Measurements from ENCODE around the gene DMTF1. TPM values are rescaled to one million over a fixed set of nuclear protein-coding genes. Genes with fewer than 3 reads are reported as not detected.

The DMTF1 gene
- total RNA-seq, 2 donors from 2014 or later, result 75.5 to 122 TPM

GRCh38 chr7:87187120-87187519 lies 34.9 kb downstream of the DMTF1 start:
- no peak for TF ChIP-seq CTCF (IDR thresholded peaks at IDR 0.05)
- TF ChIP-seq POLR2A (IDR thresholded peaks at IDR 0.05), result no peak
- DNase-seq, result no peak
- 98 to 100% methylated on average over 2 of the region's 2 CpGs for WGBS, 2 donors

GRCh38 chr7:87188930-87189329 lies 36.7 kb downstream of the DMTF1 start:
- Histone ChIP-seq H3K9me3 (no peaks in the 10 kb centered on the region), H3K4me3 (no peak overlapping the region), H3K27me3 (no peaks in the 10 kb centered on the region), H3K27ac (no peak overlapping the region), H3K4me1 (no peaks in the 10 kb centered on the region), H3K36me3 (replicated peaks in 1 of 2; ENCODE audit: insufficient read depth in 1 of 2, low read depth in 2 of 2) (peaks cover 4 to 29% of the 10 kb centered on the region in 2 donors)
- intact Hi-C loops (cut with DNase I), result no loop called here
- 89 to 91% methylated on average over 2 of the region's 2 CpGs for WGBS, 2 donors
- ATAC-seq, result no peak
- no peak for DNase-seq
- TF ChIP-seq POLR2A (IDR thresholded peaks at IDR 0.05) (no peak), CTCF (IDR thresholded peaks at IDR 0.05) (no peak)

More at GRCh38 chr7:87187120-87187519, 34.9 kb downstream of the DMTF1 start:
- H3K27ac ChIP-seq, result no peak overlapping the region
- H3K9me3 ChIP-seq, result no peaks in the 10 kb centered on the region
- peaks cover 0 to 28% of the 10 kb centered on the region in 2 donors for H3K36me3 ChIP-seq (replicated peaks in 1 of 2; ENCODE audit: insufficient read depth in 1 of 2, low read depth in 2 of 2)
- no peaks in the 10 kb centered on the region for H3K27me3 ChIP-seq
- H3K4me3 ChIP-seq, result no peak overlapping the region
- ATAC-seq, result no peak
- intact Hi-C loops (cut with DNase I), result no loop called here
- H3K4me1 ChIP-seq, result no peaks in the 10 kb centered on the region

GRCh38 chr7:87190783-87191182 lies 38.5 kb downstream of the DMTF1 start:
- WGBS, 2 donors, result 91 to 92% methylated on average over 3 of the region's 3 CpGs
- Histone ChIP-seq H3K36me3 (replicated peaks in 1 of 2; ENCODE audit: insufficient read depth in 1 of 2, low read depth in 2 of 2) (peaks cover 17 to 40% of the 10 kb centered on the region in 2 donors), H3K9me3 (no peaks in the 10 kb centered on the region)

GRCh38 chr7:87192784-87193487 lies 40.7 kb downstream of the DMTF1 start:
- no peaks in the 10 kb centered on the region for H3K9me3 ChIP-seq
- 61 to 64% methylated on average over 6 of the region's 6 CpGs for WGBS, 2 donors
- H3K27me3 ChIP-seq, result no peaks in the 10 kb centered on the region
- intact Hi-C loops (cut with DNase I), result no loop called here
- no peak for DNase-seq
- no peak overlapping the region for H3K4me3 ChIP-seq
- H3K27ac ChIP-seq, result no peak overlapping the region
- ATAC-seq, result no peak
- H3K36me3 ChIP-seq (replicated peaks in 1 of 2; ENCODE audit: insufficient read depth in 1 of 2, low read depth in 2 of 2), result peaks cover 17 to 40% of the 10 kb centered on the region in 2 donors
- TF ChIP-seq CTCF (IDR thresholded peaks at IDR 0.05) (no peak), POLR2A (IDR thresholded peaks at IDR 0.05) (no peak)
- no peaks in the 10 kb centered on the region for H3K4me1 ChIP-seq

More at GRCh38 chr7:87190783-87191182, 38.5 kb downstream of the DMTF1 start:
- no peak for ATAC-seq
- Histone ChIP-seq H3K27ac (no peak overlapping the region), H3K4me3 (no peak overlapping the region), H3K27me3 (no peaks in the 10 kb centered on the region), H3K4me1 (no peaks in the 10 kb centered on the region)
- no peak for DNase-seq
- no peak for TF ChIP-seq POLR2A (IDR thresholded peaks at IDR 0.05)
- no peak for TF ChIP-seq CTCF (IDR thresholded peaks at IDR 0.05)
- intact Hi-C loops (cut with DNase I), result no loop called here

GRCh38 chr7:87193912-87194311 lies 41.7 kb downstream of the DMTF1 start:
- H3K4me3 ChIP-seq, result no peak overlapping the region
- DNase-seq (no peak), ATAC-seq (no peak)
- intact Hi-C loops (cut with DNase I), result no loop called here
- peaks cover 17 to 37% of the 10 kb centered on the region in 2 donors for H3K36me3 ChIP-seq (replicated peaks in 1 of 2; ENCODE audit: insufficient read depth in 1 of 2, low read depth in 2 of 2)
- WGBS, 2 donors, result 92 to 100% methylated on average over 1 of the region's 1 CpG
- H3K27me3 ChIP-seq, result no peaks in the 10 kb centered on the region
- H3K4me1 ChIP-seq, result no peaks in the 10 kb centered on the region
- no peak for TF ChIP-seq POLR2A (IDR thresholded peaks at IDR 0.05)
- TF ChIP-seq CTCF (IDR thresholded peaks at IDR 0.05), result no peak
- H3K27ac ChIP-seq, result no peak overlapping the region
- no peaks in the 10 kb centered on the region for H3K9me3 ChIP-seq

Measured in body of pancreas (tissue), 4 donors.